IMR-90 (cell line): Measurements from ENCODE around the gene BDH1. TPM values are rescaled to one million over a fixed set of nuclear protein-coding genes. Genes with fewer than 3 reads are reported as not detected.

ENCODE experiments used
- ATAC-seq: fragments of 200-7000 bp; cut with Tn5 transposase; 2 replicates; pipeline ENCODE4 v1.9.1; 2020; ENCODE audit warnings: low read depth, mild to moderate bottlenecking, moderate library complexity
- BruUV-seq: library from RNA; stranded (reverse); fragments of 400-500 nt; replicated peaks from 2 replicates; lab custom pipeline; 2021; lab: Mats Ljungman, UMichigan
- CTCF ChIA-PET: fragments of 300-600 bp; formaldehyde crosslinking; extraction: SDS; loops from one replicate; lab custom pipeline; 2021; ENCODE audit warnings: antibody characterized with exemption; lab: Yijun Ruan, JAX
- POLR2A ChIA-PET: fragments of 300-600 bp; sonication (Branson Sonifier 250); formaldehyde crosslinking; loops from one replicate; lab custom pipeline; 2022; ENCODE audit warnings: antibody characterized with exemption; ENCODE audit not compliant: unreplicated experiment; lab: Charles Lee
- DNase-seq: peaks from one replicate; pipeline ENCODE4 v3.0.0; 2013
- H2AFZ ChIP-seq: replicated peaks from 2 replicates; pipeline ENCODE3; 2013; ENCODE audit warnings: low read length, mild to moderate bottlenecking; ENCODE audit not compliant: poor library complexity
- H2AK5ac ChIP-seq: 2 replicates; pipeline ENCODE4 v1.6.1; 2013; ENCODE audit warnings: low read depth, low read length, inconsistent platforms
- H2AK9ac ChIP-seq: replicated peaks from 2 replicates; pipeline ENCODE3; 2013; ENCODE audit warnings: mild to moderate bottlenecking, low read depth, low read length, moderate library complexity; ENCODE audit not compliant: poor library complexity
- H2BK120ac ChIP-seq: 2 replicates; pipeline ENCODE4 v1.6.1; 2013; ENCODE audit warnings: low read depth, low read length, inconsistent platforms
- H2BK15ac ChIP-seq: 3 replicates; pipeline ENCODE4 v1.6.1; 2013; ENCODE audit warnings: low read depth, low read length, inconsistent platforms
- H2BK20ac ChIP-seq: 2 replicates; pipeline ENCODE4 v1.6.1; 2013; ENCODE audit warnings: low read depth, mild to moderate bottlenecking, inconsistent platforms, low read length, moderate library complexity
- H2BK5ac ChIP-seq: 2 replicates; pipeline ENCODE4 v1.6.1; 2013; ENCODE audit warnings: mild to moderate bottlenecking, low read depth, low read length, inconsistent platforms; ENCODE audit not compliant: poor library complexity, severe bottlenecking
- H3K14ac ChIP-seq: replicated peaks from 2 replicates; pipeline ENCODE4 v1.6.1; 2013; ENCODE audit warnings: low read depth, low read length, inconsistent platforms
- H3K18ac ChIP-seq: 2 replicates; pipeline ENCODE4 v1.6.1; 2013; ENCODE audit warnings: low read depth, low read length, control low read depth
- H3K23ac ChIP-seq: 2 replicates; pipeline ENCODE4 v1.6.1; 2013; ENCODE audit warnings: low read depth, low read length, inconsistent platforms
- H3K27ac ChIP-seq: 2 replicates; pipeline ENCODE4 v1.5.1; 2013; ENCODE audit warnings: mild to moderate bottlenecking, control low read depth, low read length; ENCODE audit not compliant: insufficient read depth
- H3K27me3 ChIP-seq: 2 replicates; pipeline ENCODE4 v1.6.1; 2013; ENCODE audit warnings: low read length; ENCODE audit not compliant: control insufficient read depth, insufficient read depth
- H3K36me3 ChIP-seq: 2 replicates; pipeline ENCODE4 v1.6.1; 2013; ENCODE audit warnings: low read length, mixed read lengths; ENCODE audit not compliant: control insufficient read depth, insufficient read depth
- H3K4ac ChIP-seq: 2 replicates; pipeline ENCODE4 v1.6.1; 2013; ENCODE audit warnings: low read depth, low read length, inconsistent platforms
- H3K4me1 ChIP-seq: 2 replicates; pipeline ENCODE4 v1.6.1; 2013; ENCODE audit warnings: low read length, mixed read lengths; ENCODE audit not compliant: control insufficient read depth, insufficient read depth
- H3K4me2 ChIP-seq: 2 replicates; pipeline ENCODE4 v1.6.1; 2013; ENCODE audit warnings: low read depth, mild to moderate bottlenecking, control low read depth, low read length, moderate library complexity
- H3K4me3 ChIP-seq: 2 replicates; pipeline ENCODE4 v1.5.1; 2013; ENCODE audit warnings: low read depth, mild to moderate bottlenecking, control low read depth, low read length, moderate library complexity; ENCODE audit not compliant: insufficient read depth
- H3K56ac ChIP-seq: 2 replicates; pipeline ENCODE4 v1.6.1; 2013; ENCODE audit warnings: low read length, inconsistent platforms; ENCODE audit not compliant: insufficient read depth; ENCODE audit errors: extremely low read depth
- H3K79me1 ChIP-seq, 2 experiments: 2 replicates each; pipeline ENCODE4 v1.6.1; 2013; ENCODE audit warnings: low read length in 2 of 2, inconsistent platforms in 1 of 2, low read depth in 1 of 2
- H3K9ac ChIP-seq: 2 replicates; pipeline ENCODE4 v1.6.1; 2013; ENCODE audit warnings: low read depth, low read length, control low read depth
- H3K9me1 ChIP-seq: 2 replicates; pipeline ENCODE4 v1.6.1; 2013; ENCODE audit warnings: low read length, inconsistent platforms; ENCODE audit not compliant: insufficient read depth
- H3K9me3 ChIP-seq: 2 replicates; pipeline ENCODE4 v1.6.1; 2013; ENCODE audit warnings: low read length; ENCODE audit not compliant: control insufficient read depth, insufficient read depth
- H4K20me1 ChIP-seq: 2 replicates; pipeline ENCODE4 v1.6.1; 2013; ENCODE audit warnings: low read length, inconsistent platforms; ENCODE audit not compliant: insufficient read depth
- H4K5ac ChIP-seq: 2 replicates; pipeline ENCODE4 v1.6.1; 2013; ENCODE audit warnings: mild to moderate bottlenecking, low read depth, low read length, control low read depth
- H4K8ac ChIP-seq, 2 experiments: 2 replicates each; pipeline ENCODE4 v1.6.1; 2013; ENCODE audit warnings: low read depth in 2 of 2, low read length in 2 of 2, control low read depth in 1 of 2, inconsistent platforms in 1 of 2
- H4K91ac ChIP-seq: 2 replicates; pipeline ENCODE4 v1.6.1; 2013; ENCODE audit warnings: low read depth, low read length, inconsistent platforms; ENCODE audit not compliant: insufficient read depth
- MAFK ChIP-seq: IDR thresholded peaks from 2 replicates; pipeline ENCODE4 v1.6.1; 2012; ENCODE audit warnings: low read depth, low read length, improper control_type of control experiment
- MAZ ChIP-seq: IDR thresholded peaks from 2 replicates; pipeline ENCODE4 v1.6.1; 2012; ENCODE audit warnings: low read depth, mild to moderate bottlenecking, low read length, improper control_type of control experiment, moderate library complexity, borderline replicate concordance
- NFE2L2 ChIP-seq: fragments of 150-350 bp; IDR thresholded peaks from 2 replicates; pipeline ENCODE4 v1.6.1; 2016; ENCODE audit warnings: low read depth, mild to moderate bottlenecking, low read length
- POLR2A ChIP-seq: IDR thresholded peaks from 2 replicates; pipeline ENCODE4 v1.6.1; 2012; ENCODE audit warnings: mild to moderate bottlenecking, low read depth, low read length
- WGBS, 2 experiments: methylation state at CpG; one replicate each; pipeline versions ENCODE4 v1.1.5 to v1.1.7; 2013; ENCODE audit warnings: missing lambda C conversion rate in 2 of 2; ENCODE audit not compliant: insufficient read length in 1 of 2; ENCODE audit errors: extremely low coverage in 2 of 2; 5-methylcytosine and 5-hydroxymethylcytosine counted together
- dilution Hi-C: fragments of 300-500 bp; cut with HindIII; formaldehyde crosslinking; loops from one replicate; pipeline ENCODE4 v1.14.3; 2018; ENCODE audit warnings: low sequenced_read_pairs; ENCODE audit not compliant: unreplicated experiment
- in situ Hi-C: fragments of 300-500 bp; cut with MboI; formaldehyde crosslinking; loops from 3 replicates; pipeline ENCODE4 v1.14.3; 2019; ENCODE audit warnings: low sequenced_read_pairs, inconsistent platforms, mixed read lengths
- intact Hi-C: fragments of 100-400 bp; cut with micrococcal nuclease; formaldehyde crosslinking; loops from 2 replicates; pipeline ENCODE4 v1.10.0; 2022
- polyA plus RNA-seq, 3 experiments: library from polyadenylated mRNA; depleted of rRNA; stranded (reverse); fragments of >200 nt; gene quantifications; 2 replicates each; pipeline ENCODE4 v1.2.3, GENCODE V29; 2012; ENCODE audit warnings: low replicate concordance in 1 of 3
- total RNA-seq: library from RNA; depleted of rRNA; stranded (reverse); fragments of >200 nt; gene quantifications from 2 replicates; pipeline ENCODE4 v1.2.3, GENCODE V29; 2012

BDH1 gene
- total and polyA plus RNA-seq, 2 of the 4 experiments (the other 2 are of a cell fraction), result 2.7 to 4.4 TPM

DNA sequence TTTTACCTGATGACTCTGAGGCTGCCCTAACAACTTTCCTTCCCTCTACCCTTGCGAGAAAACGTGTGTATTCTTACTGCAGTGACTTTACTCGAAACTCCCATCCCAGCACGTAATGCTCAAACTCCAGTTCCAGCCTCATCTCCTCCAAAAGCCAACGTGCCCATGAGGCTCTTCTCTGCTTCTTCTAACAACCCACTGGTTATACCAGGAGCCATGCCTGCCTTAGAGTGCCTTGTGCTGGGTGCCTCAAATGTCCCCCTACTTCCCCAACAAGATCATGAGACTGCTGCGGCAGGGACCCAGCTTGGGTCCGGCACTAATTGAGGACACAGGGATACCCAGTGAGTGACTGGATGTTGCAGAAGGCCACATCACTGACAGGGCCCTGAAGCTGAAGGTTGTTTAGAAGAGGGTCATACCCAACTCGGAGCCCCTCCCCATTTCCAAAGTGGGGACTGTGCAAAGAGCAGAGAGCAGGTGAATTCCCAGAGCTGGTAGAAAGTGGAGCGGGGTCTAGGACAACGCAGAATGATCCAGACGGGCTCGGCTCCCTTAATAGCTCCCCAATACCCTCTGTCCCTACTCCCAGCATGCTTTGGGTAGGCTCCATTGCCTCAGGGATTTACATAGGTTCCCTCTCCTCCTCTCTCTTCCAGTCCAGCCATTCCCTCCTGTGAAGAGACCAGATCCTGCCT lies 71.4 kb downstream of the BDH1 start:
- no peak overlapping the region for H2BK20ac ChIP-seq
- 95% methylated on average over 4 of the region's 12 CpGs; no CpG with 5 or more reads in 1 of the 2 experiments for WGBS, 2 experiments
- H4K20me1 ChIP-seq, result peaks cover 5% of the 10 kb centered on the region; the same call in 1 of the 2 replicates
- H3K14ac ChIP-seq, result no peak overlapping the region
- no peak overlapping the region for H4K8ac ChIP-seq
- H4K91ac ChIP-seq, result no peak overlapping the region
- DNase-seq (no peak), ATAC-seq (no peak)
- H3K4me3 ChIP-seq, result no peak overlapping the region
- H3K4ac ChIP-seq, result no peak overlapping the region
- ChIA-PET POLR2A (no interaction called here), CTCF (no interaction called here)
- H3K56ac ChIP-seq, result no peak overlapping the region
- no TSS peak for BruUV-seq
- peaks cover 10% of the 10 kb centered on the region for H3K9me1 ChIP-seq
- H3K27ac ChIP-seq, result no peak overlapping the region
- intact Hi-C loops, result no loop called here
- H3K79me1 ChIP-seq, result no peaks in the 10 kb centered on the region
- H4K5ac ChIP-seq, result no peak overlapping the region
- no peak overlapping the region for H2AK9ac ChIP-seq
- in situ Hi-C loops, result no loop called here
- H3K18ac ChIP-seq, result no peak overlapping the region
- no peak overlapping the region for H2BK5ac ChIP-seq
- H2AK5ac ChIP-seq, result no peak overlapping the region
- no peaks in the 10 kb centered on the region for H3K36me3 ChIP-seq
- peaks cover 16% of the 10 kb centered on the region for H3K27me3 ChIP-seq
- no peak overlapping the region for H2BK120ac ChIP-seq
- no peak overlapping the region for H3K9ac ChIP-seq
- no peak overlapping the region for H3K23ac ChIP-seq
- no peak overlapping the region for H2AFZ ChIP-seq
- H3K9me3 ChIP-seq, result 0 out of 2 replicates have a peak, but pooled peaks cover 3% of the 10 kb centered on the region
- H2BK15ac ChIP-seq, result no peak overlapping the region
- TF ChIP-seq POLR2A (no peak), NFE2L2 (no peak), MAZ (no peak), MAFK (no peak)
- dilution Hi-C loops, result no loop called here
- H3K4me1 ChIP-seq, result peaks cover 7% of the 10 kb centered on the region
- no peak overlapping the region for H3K4me2 ChIP-seq
